ENCODE results near the gene SLC6A18.

- no peak for TF ChIP-seq EZH2 (IDR thresholded peaks at IDR 0.05)
- no peak for TF ChIP-seq POLR2AphosphoS5 (IDR thresholded peaks at IDR 0.05; ENCODE audit: borderline replicate concordance, low read depth, low read length)
These were observed 5.4 kb downstream of the SLC6A18 start for GRCh38 chr5:1230551-1230950.

Measured in SK-N-MC (cell line).